IPS-20b (cell line): Measurements from ENCODE around the gene HS3ST3B1.

ENCODE experiments used
- H3K27ac ChIP-seq: one replicate; pipeline ENCODE4 v1.5.1; 2013; ENCODE audit warnings: low read length
- H3K27me3 ChIP-seq: 2 replicates; pipeline ENCODE4 v1.6.1; 2013; ENCODE audit warnings: mild to moderate bottlenecking, low read length, inconsistent platforms; ENCODE audit not compliant: insufficient read depth
- H3K36me3 ChIP-seq: 2 replicates; pipeline ENCODE4 v1.6.1; 2013; ENCODE audit warnings: low read depth, mild to moderate bottlenecking, inconsistent platforms, low read length, moderate library complexity; ENCODE audit not compliant: insufficient read depth
- H3K4me1 ChIP-seq: 2 replicates; pipeline ENCODE4 v1.6.1; 2013; ENCODE audit warnings: mild to moderate bottlenecking, control low read depth, inconsistent platforms, low read length, moderate library complexity; ENCODE audit not compliant: insufficient read depth
- H3K4me3 ChIP-seq: 2 replicates; pipeline ENCODE4 v1.5.1; 2013; ENCODE audit warnings: mild to moderate bottlenecking, low read length, inconsistent platforms
- H3K9ac ChIP-seq: 2 replicates; pipeline ENCODE4 v1.6.1; 2013; ENCODE audit warnings: low read depth, mild to moderate bottlenecking, inconsistent platforms, low read length, moderate library complexity
- H3K9me3 ChIP-seq: 2 replicates; pipeline ENCODE4 v1.6.1; 2013; ENCODE audit warnings: mild to moderate bottlenecking, low read depth, low read length, inconsistent platforms; ENCODE audit not compliant: insufficient read depth

HS3ST3B1 gene

DNA sequence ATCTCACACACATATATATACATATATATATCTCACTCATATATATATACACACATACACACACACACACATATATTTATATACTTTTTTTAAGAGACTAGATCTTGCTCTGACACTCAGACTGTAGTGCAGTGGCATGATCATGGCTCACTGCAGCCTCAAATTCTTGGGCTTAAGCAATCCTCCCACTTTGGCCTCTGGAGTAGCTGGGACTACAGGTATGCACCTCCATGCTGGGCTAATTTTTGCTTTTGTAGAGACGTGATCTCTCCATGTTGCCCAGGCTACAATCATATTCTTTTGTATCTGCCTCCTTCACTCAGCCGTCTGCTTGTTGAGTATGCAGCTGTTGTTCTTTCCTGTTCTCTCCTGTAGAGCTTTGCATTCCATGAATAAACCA lies 60.6 kb downstream of the HS3ST3B1 start:
- Histone ChIP-seq H3K4me3 (no peak overlapping the region), H3K4me1 (no peaks in the 10 kb centered on the region), H3K9me3 (no peaks in the 10 kb centered on the region), H3K27me3 (no peaks in the 10 kb centered on the region), H3K27ac (no peak overlapping the region), H3K36me3 (no peaks in the 10 kb centered on the region), H3K9ac (no peak overlapping the region)

- H3K27ac ChIP-seq: no peak overlapping the region
- H3K27me3 ChIP-seq: no peaks in the 10 kb centered on the region
- H3K4me1 ChIP-seq: no peaks in the 10 kb centered on the region
- H3K9ac ChIP-seq: no peak overlapping the region
- H3K9me3 ChIP-seq: no peaks in the 10 kb centered on the region
- H3K36me3 ChIP-seq: no peaks in the 10 kb centered on the region
- no peak overlapping the region for H3K4me3 ChIP-seq
Observed at GRCh38 chr17:14361945-14362508, 61.1 kb downstream of the HS3ST3B1 start.

- no peaks in the 10 kb centered on the region for H3K9me3 ChIP-seq
- no peaks in the 10 kb centered on the region for H3K36me3 ChIP-seq
- no peak overlapping the region for H3K4me3 ChIP-seq
- H3K27ac ChIP-seq: no peak overlapping the region
- no peaks in the 10 kb centered on the region for H3K4me1 ChIP-seq
- no peaks in the 10 kb centered on the region for H3K27me3 ChIP-seq
- H3K9ac ChIP-seq: no peak overlapping the region
Observed at GRCh38 chr17:14366199-14366598, 65.3 kb downstream of the HS3ST3B1 start.

- no peak overlapping the region for H3K27ac ChIP-seq
- H3K27me3 ChIP-seq: no peaks in the 10 kb centered on the region
- H3K9me3 ChIP-seq: no peaks in the 10 kb centered on the region
- no peak overlapping the region for H3K9ac ChIP-seq
- no peaks in the 10 kb centered on the region for H3K36me3 ChIP-seq
- peaks cover 8% of the 10 kb centered on the region; the same call in 1 of the 2 replicates for H3K4me1 ChIP-seq
- no peak overlapping the region for H3K4me3 ChIP-seq
Observed at GRCh38 chr17:14372461-14372860, 71.6 kb downstream of the HS3ST3B1 start.

- H3K9ac ChIP-seq: no peak overlapping the region
- no peaks in the 10 kb centered on the region for H3K9me3 ChIP-seq
- peaks cover 8% of the 10 kb centered on the region; the same call in 1 of the 2 replicates for H3K4me1 ChIP-seq
- H3K27ac ChIP-seq: no peak overlapping the region
- no peak overlapping the region for H3K4me3 ChIP-seq
- no peaks in the 10 kb centered on the region for H3K36me3 ChIP-seq
- H3K27me3 ChIP-seq: no peaks in the 10 kb centered on the region
Observed at GRCh38 chr17:14372905-14373613, 72.2 kb downstream of the HS3ST3B1 start.

DNA sequence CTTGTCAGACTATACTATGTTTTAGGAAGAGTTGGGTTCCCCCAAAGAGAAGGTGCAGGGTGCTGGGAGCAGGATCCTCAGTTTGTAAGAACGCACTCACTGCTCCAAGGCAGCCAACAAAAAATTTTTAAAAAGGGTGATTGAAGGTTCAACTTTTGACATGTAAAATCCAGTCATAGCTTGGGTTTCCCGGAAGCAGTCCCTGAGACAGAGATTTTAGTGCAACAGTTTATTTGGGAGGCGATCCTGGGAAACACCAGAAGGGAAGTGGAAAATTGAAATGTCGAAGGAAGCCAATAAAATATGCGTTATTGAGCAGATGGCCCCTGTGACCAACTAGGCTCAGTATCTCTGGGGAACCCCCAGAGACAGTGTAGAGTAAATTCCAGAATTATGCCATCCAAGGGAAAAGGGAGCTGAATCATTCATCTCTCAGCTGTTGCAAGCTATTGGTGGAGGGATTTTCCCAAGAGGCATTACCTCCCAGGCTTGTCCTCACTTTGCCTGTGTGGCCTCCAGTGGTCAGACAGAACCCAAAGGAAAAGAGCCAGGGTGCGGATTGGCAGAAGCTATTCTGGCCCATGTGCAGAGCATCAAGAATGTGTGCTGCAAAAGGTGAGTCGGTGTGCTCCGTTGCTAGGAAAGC lies 72.9 kb downstream of the HS3ST3B1 start:
- Histone ChIP-seq H3K27me3 (no peaks in the 10 kb centered on the region), H3K9me3 (no peaks in the 10 kb centered on the region), H3K27ac (no peak overlapping the region), H3K36me3 (no peaks in the 10 kb centered on the region), H3K4me1 (peaks cover 8% of the 10 kb centered on the region; the same call in 1 of the 2 replicates), H3K9ac (no peak overlapping the region), H3K4me3 (no peak overlapping the region)

- Histone ChIP-seq H3K4me1 (peaks cover 8% of the 10 kb centered on the region; the same call in 1 of the 2 replicates), H3K27ac (no peak overlapping the region), H3K36me3 (no peaks in the 10 kb centered on the region), H3K4me3 (no peak overlapping the region), H3K27me3 (no peaks in the 10 kb centered on the region), H3K9me3 (no peaks in the 10 kb centered on the region), H3K9ac (no peak overlapping the region)
Observed at GRCh38 chr17:14374268-14374667, 73.4 kb downstream of the HS3ST3B1 start.

DNA sequence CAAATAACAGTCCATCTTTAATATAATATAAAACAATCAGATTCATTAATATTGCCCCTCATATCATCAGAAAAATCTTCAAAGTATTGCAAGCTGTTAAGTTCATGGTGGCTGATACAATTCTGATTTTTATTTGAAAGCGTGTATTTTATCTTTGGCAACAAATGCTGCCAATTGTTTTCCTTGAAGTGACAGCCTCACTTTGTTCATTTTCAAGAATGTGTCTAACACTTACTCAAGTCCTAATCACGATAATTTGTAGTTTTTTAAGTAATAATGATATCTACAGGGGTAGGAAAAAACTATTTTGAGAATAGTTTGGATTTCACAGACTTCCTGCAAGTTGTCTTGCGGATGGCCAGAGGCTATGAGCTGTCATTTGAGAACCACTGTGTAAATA lies 75.8 kb downstream of the HS3ST3B1 start:
- Histone ChIP-seq H3K27ac (no peak overlapping the region), H3K27me3 (no peaks in the 10 kb centered on the region), H3K36me3 (no peaks in the 10 kb centered on the region), H3K9me3 (no peaks in the 10 kb centered on the region), H3K4me1 (peaks cover 8% of the 10 kb centered on the region; the same call in 1 of the 2 replicates), H3K4me3 (no peak overlapping the region), H3K9ac (no peak overlapping the region)

DNA sequence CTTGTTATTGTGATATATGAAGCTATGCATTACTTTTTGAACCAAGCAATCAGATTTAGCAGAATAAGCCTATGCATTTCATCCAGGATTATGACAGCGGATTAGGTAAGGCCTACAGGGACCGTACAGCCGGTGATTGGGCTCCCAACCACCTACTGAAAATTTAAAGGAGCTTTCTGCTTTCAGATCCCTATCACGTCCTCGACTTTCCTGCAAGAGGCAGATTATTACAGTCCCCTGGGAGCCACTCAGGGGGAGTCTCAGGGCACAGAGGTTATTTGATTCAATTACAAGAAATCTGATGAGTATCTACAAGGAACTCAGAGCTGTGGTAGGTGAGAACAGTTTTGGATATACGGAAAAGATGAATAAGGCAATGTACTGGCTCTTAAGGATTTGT lies 80.7 kb downstream of the HS3ST3B1 start:
- Histone ChIP-seq H3K4me1 (no peaks in the 10 kb centered on the region), H3K9me3 (no peaks in the 10 kb centered on the region), H3K4me3 (no peak overlapping the region), H3K27ac (no peak overlapping the region), H3K9ac (no peak overlapping the region), H3K36me3 (no peaks in the 10 kb centered on the region), H3K27me3 (no peaks in the 10 kb centered on the region)

- Histone ChIP-seq H3K9me3 (no peaks in the 10 kb centered on the region), H3K36me3 (no peaks in the 10 kb centered on the region), H3K27me3 (no peaks in the 10 kb centered on the region), H3K4me1 (peaks cover 6% of the 10 kb centered on the region; the same call in 1 of the 2 replicates), H3K9ac (no peak overlapping the region), H3K4me3 (no peak overlapping the region), H3K27ac (no peak overlapping the region)
Observed at GRCh38 chr17:14387036-14387435, 86.2 kb downstream of the HS3ST3B1 start.

DNA sequence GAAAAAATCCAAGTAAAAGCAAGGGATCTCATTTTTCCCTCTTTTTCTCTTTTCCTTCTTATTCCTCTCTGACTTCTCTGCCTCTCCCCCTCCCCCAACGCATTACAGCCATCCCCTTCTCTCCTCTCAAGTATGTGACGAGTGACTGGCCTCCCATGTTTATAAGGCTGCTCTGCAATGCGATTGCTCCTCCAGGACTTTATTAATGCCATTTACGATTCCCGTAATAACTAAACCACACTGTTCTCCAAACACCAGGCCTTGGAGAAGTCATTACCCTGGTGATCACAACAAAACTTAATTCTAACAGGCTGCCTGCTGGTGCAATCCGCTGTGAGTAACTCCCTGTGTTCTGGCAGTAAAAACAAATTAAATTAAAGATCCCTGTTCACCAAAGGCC lies 88.8 kb downstream of the HS3ST3B1 start:
- Histone ChIP-seq H3K4me1 (peaks cover 6% of the 10 kb centered on the region; the same call in 1 of the 2 replicates), H3K27me3 (no peaks in the 10 kb centered on the region), H3K36me3 (no peaks in the 10 kb centered on the region), H3K9me3 (no peaks in the 10 kb centered on the region), H3K4me3 (no peak overlapping the region), H3K9ac (0 out of 2 replicates have a peak overlapping the region, but pooled peaks have one; percentile 26), H3K27ac (no peak overlapping the region)

GRCh38 chr17:14393723-14394122 lies 92.8 kb downstream of the HS3ST3B1 start:
- no peak overlapping the region for H3K27ac ChIP-seq
- 0 out of 2 replicates have a peak, but pooled peaks cover 1% of the 10 kb centered on the region for H3K9me3 ChIP-seq
- H3K36me3 ChIP-seq: no peaks in the 10 kb centered on the region
- no peak overlapping the region for H3K9ac ChIP-seq
- H3K4me1 ChIP-seq: peaks cover 6% of the 10 kb centered on the region; the same call in 1 of the 2 replicates
- no peaks in the 10 kb centered on the region for H3K27me3 ChIP-seq
- no peak overlapping the region for H3K4me3 ChIP-seq
